ENCODE measurements around the gene EDEM2.

EDEM2 gene

GRCh38 chr20:35101620-35102019, 45.5 kb downstream of the EDEM2 start:
- TF ChIP-seq MAX (IDR thresholded peaks at IDR 0.05) = no peak
- TF ChIP-seq ZBTB7A (IDR thresholded peaks at IDR 0.05; ENCODE audit: low read depth) = no peak
- TF ChIP-seq FOXM1 (IDR thresholded peaks at IDR 0.05; ENCODE audit: borderline replicate concordance, low read depth) = no peak
- TF ChIP-seq CEBPB (IDR thresholded peaks at IDR 0.05) = no peak
- no peak for TF ChIP-seq EGR1 (IDR thresholded peaks at IDR 0.05)

GRCh38 chr20:35093267-35093884, 53.8 kb downstream of the EDEM2 start:
- no peak for TF ChIP-seq TAF1 (IDR thresholded peaks at IDR 0.05; ENCODE audit: low read depth)
- TF ChIP-seq RAD21 (IDR thresholded peaks at IDR 0.05; ENCODE audit: low read depth) = no peak
- TF ChIP-seq ZBTB7A (IDR thresholded peaks at IDR 0.05; ENCODE audit: low read depth) = no peak
- TF ChIP-seq EGR1 (IDR thresholded peaks at IDR 0.05) = no peak
- no peak for TF ChIP-seq TEAD4 (IDR thresholded peaks at IDR 0.05)
- no peak for TF ChIP-seq EP300 (IDR thresholded peaks at IDR 0.05; ENCODE audit: borderline replicate concordance)
- TF ChIP-seq NFIC (IDR thresholded peaks at IDR 0.05) = no peak
- TF ChIP-seq CREB1 (IDR thresholded peaks at IDR 0.05; ENCODE audit: low read depth) = no peak
- TF ChIP-seq FOXM1 (IDR thresholded peaks at IDR 0.05; ENCODE audit: borderline replicate concordance, low read depth) = no peak
- TF ChIP-seq CEBPB (IDR thresholded peaks at IDR 0.05) = no peak
- TF ChIP-seq USF1 (IDR thresholded peaks at IDR 0.05) = no peak
- TF ChIP-seq TCF12 (IDR thresholded peaks at IDR 0.05; ENCODE audit: low read depth) = no peak
- TF ChIP-seq MAX (IDR thresholded peaks at IDR 0.05) = no peak

- peak; percentile 76 for TF ChIP-seq USF1 (IDR thresholded peaks at IDR 0.05)
- peak; percentile 91 for TF ChIP-seq YY1 (IDR thresholded peaks at IDR 0.05; ENCODE audit: low read depth)
- TF ChIP-seq FOXM1 (IDR thresholded peaks at IDR 0.05; ENCODE audit: borderline replicate concordance, low read depth) = no peak
- TF ChIP-seq NFIC (IDR thresholded peaks at IDR 0.05) = no peak
- TF ChIP-seq TAF1 (IDR thresholded peaks at IDR 0.05; ENCODE audit: low read depth) = peak; percentile 77
- TF ChIP-seq MAX (IDR thresholded peaks at IDR 0.05) = peak; percentile 92
- TF ChIP-seq TCF12 (IDR thresholded peaks at IDR 0.05; ENCODE audit: low read depth) = peak; percentile 59
- no peak for TF ChIP-seq CEBPB (IDR thresholded peaks at IDR 0.05)
- TF ChIP-seq REST (IDR thresholded peaks at IDR 0.05; ENCODE audit: low read depth) = no peak
- 0 out of 2 replicates have a peak, but pooled peaks have one; percentile 42 for TF ChIP-seq CREB1 (IDR thresholded peaks at IDR 0.05; ENCODE audit: low read depth)
- no peak for TF ChIP-seq EP300 (IDR thresholded peaks at IDR 0.05; ENCODE audit: borderline replicate concordance)
- TF ChIP-seq TEAD4 (IDR thresholded peaks at IDR 0.05) = no peak
- peak; percentile 85; the same call in 1 of the 2 replicates for TF ChIP-seq ZBTB7A (IDR thresholded peaks at IDR 0.05; ENCODE audit: low read depth)
- TF ChIP-seq RAD21 (IDR thresholded peaks at IDR 0.05; ENCODE audit: low read depth) = peak; percentile 41; the same call in 1 of the 2 replicates
- TF ChIP-seq EGR1 (IDR thresholded peaks at IDR 0.05) = no peak
Measured at GRCh38 chr20:35092524-35093266, 54.4 kb downstream of the EDEM2 start, which contains the start of gene TRPC4AP. Gene TRPC4AP (minus strand): TSS chr20:35092807. CDS start chr20:35092781, 26 bp downstream.

GRCh38 chr20:35091816-35092523, 55.2 kb downstream of the EDEM2 start:
- TF ChIP-seq FOXM1 (IDR thresholded peaks at IDR 0.05; ENCODE audit: borderline replicate concordance, low read depth) (no peak), TEAD4 (IDR thresholded peaks at IDR 0.05) (no peak), EP300 (IDR thresholded peaks at IDR 0.05; ENCODE audit: borderline replicate concordance) (no peak), RAD21 (IDR thresholded peaks at IDR 0.05; ENCODE audit: low read depth) (no peak), MAX (IDR thresholded peaks at IDR 0.05) (peak; percentile 3; the same call in 1 of the 2 replicates), EGR1 (IDR thresholded peaks at IDR 0.05) (no peak)

- TF ChIP-seq NFIC (IDR thresholded peaks at IDR 0.05) (no peak), RAD21 (IDR thresholded peaks at IDR 0.05; ENCODE audit: low read depth) (no peak), MAX (IDR thresholded peaks at IDR 0.05) (no peak), CEBPB (IDR thresholded peaks at IDR 0.05) (no peak), ZBTB7A (IDR thresholded peaks at IDR 0.05; ENCODE audit: low read depth) (no peak), EP300 (IDR thresholded peaks at IDR 0.05; ENCODE audit: borderline replicate concordance) (no peak), TAF1 (IDR thresholded peaks at IDR 0.05; ENCODE audit: low read depth) (no peak), EGR1 (IDR thresholded peaks at IDR 0.05) (no peak), TCF12 (IDR thresholded peaks at IDR 0.05; ENCODE audit: low read depth) (no peak), FOXM1 (IDR thresholded peaks at IDR 0.05; ENCODE audit: borderline replicate concordance, low read depth) (no peak), USF1 (IDR thresholded peaks at IDR 0.05) (no peak)
Measured at GRCh38 chr20:35088231-35089145, 58.6 kb downstream of the EDEM2 start.
